Measurements from ENCODE around the gene AVEN.

AVEN gene

DNA sequence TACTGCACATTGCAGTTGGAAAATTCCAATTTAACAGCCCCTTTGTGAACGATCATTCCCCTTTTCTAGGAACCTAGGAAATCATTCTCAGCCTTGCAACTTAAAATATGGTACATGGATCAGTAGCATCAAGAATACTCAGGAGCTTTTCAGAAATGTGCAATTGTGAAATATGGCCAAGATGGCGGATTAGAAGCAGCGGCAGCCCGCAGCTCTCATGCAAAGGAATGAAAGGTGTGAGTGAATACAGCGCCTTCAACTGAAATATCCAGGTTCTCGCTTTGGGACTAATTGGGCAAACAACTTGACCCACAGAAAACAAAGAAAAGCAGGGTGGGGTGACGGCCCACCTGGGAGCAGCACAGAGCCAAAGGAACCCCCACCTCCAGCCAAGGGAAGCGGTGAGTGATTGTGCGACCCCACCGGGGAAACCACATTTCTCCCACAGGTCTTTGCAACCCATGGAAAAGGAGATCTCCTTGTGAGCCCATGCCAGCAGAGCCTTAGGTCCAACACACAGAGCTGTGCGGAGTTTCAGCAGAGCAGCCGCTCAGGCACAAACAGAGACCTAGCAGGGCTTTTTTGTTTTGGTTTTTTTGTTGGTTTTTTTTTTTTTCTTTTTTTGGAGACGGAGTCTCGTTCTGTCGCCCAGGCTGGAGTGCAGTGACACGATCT is 7.6 kb upstream of the AVEN start:
- ChIA-PET POLR2A (no interaction called here), CTCF (no interaction called here)

DNA sequence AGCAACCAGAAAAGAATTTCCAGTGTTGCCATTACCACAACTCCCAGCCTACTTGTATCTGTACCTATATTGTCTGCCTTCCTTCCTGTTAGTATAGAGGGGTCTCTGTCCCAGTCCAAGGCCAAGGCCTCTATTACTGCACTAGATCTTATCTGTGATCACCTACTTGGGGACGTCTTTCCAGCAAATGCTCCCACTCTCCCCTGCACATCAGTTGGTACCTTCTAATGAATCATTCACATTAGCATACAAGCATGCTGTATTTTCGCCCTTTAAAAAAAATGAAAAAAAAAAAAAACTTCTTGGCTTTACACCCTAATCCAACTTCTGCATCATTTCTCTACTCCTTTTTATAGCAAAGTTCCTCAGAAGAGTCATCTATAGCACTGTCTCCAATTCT is 4.8 kb upstream of the AVEN start:
- TF ChIP-seq ELF4 (IDR thresholded peaks at IDR 0.05) (no peak), NFRKB (IDR thresholded peaks at IDR 0.05) (no peak)
- POLR2A ChIA-PET = no interaction called here
- no peak for DNase-seq (ENCODE audit: extremely low spot score)
- CTCF ChIA-PET = no interaction called here

More for the DNA sequence above, 7.6 kb upstream of the AVEN start:
- TF ChIP-seq FOXA1 (IDR thresholded peaks at IDR 0.05) = no peak
- no peak for TF ChIP-seq HDGF (IDR thresholded peaks at IDR 0.05; ENCODE audit: borderline replicate concordance)
- TF ChIP-seq SP1 (IDR thresholded peaks at IDR 0.05) = no peak
- TF ChIP-seq ELF4 (IDR thresholded peaks at IDR 0.05) = no peak
- TF ChIP-seq SUZ12 (IDR thresholded peaks at IDR 0.05) = no peak
- TF ChIP-seq BHLHE40 (IDR thresholded peaks at IDR 0.05; ENCODE audit: borderline replicate concordance) = no peak
- no peak for TF ChIP-seq L3MBTL2 (conservative IDR thresholded peaks at IDR 0.05)
- DNase-seq (ENCODE audit: extremely low spot score) = no peak

DNA sequence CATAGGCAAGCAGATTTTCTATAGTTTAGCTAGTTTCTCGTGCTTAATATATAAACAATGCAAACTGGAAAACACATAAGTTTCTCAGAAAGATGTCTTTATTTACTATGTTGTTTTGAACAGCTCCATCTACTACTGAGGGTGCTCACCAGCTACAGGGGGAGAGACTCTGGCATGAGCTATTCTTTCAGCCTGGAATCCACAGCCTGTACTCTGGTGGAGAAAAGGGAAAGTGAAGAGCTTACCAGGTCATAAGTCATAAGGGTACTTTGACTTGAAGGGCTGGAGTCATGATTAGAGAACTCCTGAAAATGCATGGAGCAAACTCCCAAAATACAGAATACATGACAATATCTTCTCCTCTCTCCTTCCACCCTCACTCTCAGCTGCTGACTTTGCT is 4.4 kb upstream of the AVEN start:
- POLR2A ChIA-PET = no interaction called here
- TF ChIP-seq HDGF (IDR thresholded peaks at IDR 0.05; ENCODE audit: borderline replicate concordance) (no peak), FOXM1 (IDR thresholded peaks at IDR 0.05; ENCODE audit: borderline replicate concordance) (no peak), ELF4 (IDR thresholded peaks at IDR 0.05) (no peak), ZNF384 (IDR thresholded peaks at IDR 0.05) (no peak), SUZ12 (IDR thresholded peaks at IDR 0.05) (no peak), ARNT (IDR thresholded peaks at IDR 0.05) (no peak), FOXA1 (IDR thresholded peaks at IDR 0.05) (no peak), L3MBTL2 (conservative IDR thresholded peaks at IDR 0.05) (no peak), LEF1 (IDR thresholded peaks at IDR 0.05; ENCODE audit: borderline replicate concordance) (no peak)
- DNase-seq (ENCODE audit: extremely low spot score) = no peak
- CTCF ChIA-PET = no interaction called here

DNA sequence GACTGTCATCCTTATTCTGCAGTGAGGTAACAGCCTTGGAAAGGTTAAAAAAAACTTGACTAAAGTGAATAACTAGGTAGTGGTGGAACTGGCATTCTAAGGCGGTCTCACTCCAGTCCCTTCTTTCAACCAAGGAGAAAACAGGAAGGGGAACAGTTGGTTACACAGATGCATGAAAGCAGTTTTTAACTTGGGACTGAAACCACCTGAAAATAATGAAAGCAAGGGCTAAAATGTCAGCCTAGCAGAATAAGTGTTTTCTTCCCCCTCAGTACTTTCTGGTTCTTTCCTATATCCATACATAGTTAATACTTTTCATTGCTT is 748 bp upstream of the AVEN start:
- ChIA-PET CTCF (no interaction called here), POLR2A (no interaction called here)
- no peak for DNase-seq (ENCODE audit: extremely low spot score)
- TF ChIP-seq FOXK2 (IDR thresholded peaks at IDR 0.05) = no peak
- no peak for TF ChIP-seq FOXA1 (IDR thresholded peaks at IDR 0.05)
- no peak for TF ChIP-seq NFRKB (IDR thresholded peaks at IDR 0.05)
- no peak for TF ChIP-seq LEF1 (IDR thresholded peaks at IDR 0.05; ENCODE audit: borderline replicate concordance)
- no peak for TF ChIP-seq ZNF384 (IDR thresholded peaks at IDR 0.05)
- no peak for TF ChIP-seq ARNT (IDR thresholded peaks at IDR 0.05)
- no peak for TF ChIP-seq ELF4 (IDR thresholded peaks at IDR 0.05)
- TF ChIP-seq BHLHE40 (IDR thresholded peaks at IDR 0.05; ENCODE audit: borderline replicate concordance) = no peak
- no peak for TF ChIP-seq FOXM1 (IDR thresholded peaks at IDR 0.05; ENCODE audit: borderline replicate concordance)
- no peak for TF ChIP-seq SUZ12 (IDR thresholded peaks at IDR 0.05)
- TF ChIP-seq HDGF (IDR thresholded peaks at IDR 0.05; ENCODE audit: borderline replicate concordance) = no peak
- TF ChIP-seq TARDBP (IDR thresholded peaks at IDR 0.05) = no peak
- no peak for TF ChIP-seq L3MBTL2 (conservative IDR thresholded peaks at IDR 0.05)
- TF ChIP-seq CTBP1 (IDR thresholded peaks at IDR 0.05; ENCODE audit: borderline replicate concordance) = no peak
- TF ChIP-seq, protein P1, sequence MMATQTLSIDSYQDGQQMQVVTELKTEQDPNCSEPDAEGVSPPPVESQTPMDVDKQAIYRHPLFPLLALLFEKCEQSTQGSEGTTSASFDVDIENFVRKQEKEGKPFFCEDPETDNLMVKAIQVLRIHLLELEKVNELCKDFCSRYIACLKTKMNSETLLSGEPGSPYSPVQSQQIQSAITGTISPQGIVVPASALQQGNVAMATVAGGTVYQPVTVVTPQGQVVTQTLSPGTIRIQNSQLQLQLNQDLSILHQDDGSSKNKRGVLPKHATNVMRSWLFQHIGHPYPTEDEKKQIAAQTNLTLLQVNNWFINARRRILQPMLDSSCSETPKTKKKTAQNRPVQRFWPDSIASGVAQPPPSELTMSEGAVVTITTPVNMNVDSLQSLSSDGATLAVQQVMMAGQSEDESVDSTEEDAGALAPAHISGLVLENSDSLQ (IDR thresholded peaks at IDR 0.05) = no peak
- TF ChIP-seq SP1 (IDR thresholded peaks at IDR 0.05) = no peak

DNA sequence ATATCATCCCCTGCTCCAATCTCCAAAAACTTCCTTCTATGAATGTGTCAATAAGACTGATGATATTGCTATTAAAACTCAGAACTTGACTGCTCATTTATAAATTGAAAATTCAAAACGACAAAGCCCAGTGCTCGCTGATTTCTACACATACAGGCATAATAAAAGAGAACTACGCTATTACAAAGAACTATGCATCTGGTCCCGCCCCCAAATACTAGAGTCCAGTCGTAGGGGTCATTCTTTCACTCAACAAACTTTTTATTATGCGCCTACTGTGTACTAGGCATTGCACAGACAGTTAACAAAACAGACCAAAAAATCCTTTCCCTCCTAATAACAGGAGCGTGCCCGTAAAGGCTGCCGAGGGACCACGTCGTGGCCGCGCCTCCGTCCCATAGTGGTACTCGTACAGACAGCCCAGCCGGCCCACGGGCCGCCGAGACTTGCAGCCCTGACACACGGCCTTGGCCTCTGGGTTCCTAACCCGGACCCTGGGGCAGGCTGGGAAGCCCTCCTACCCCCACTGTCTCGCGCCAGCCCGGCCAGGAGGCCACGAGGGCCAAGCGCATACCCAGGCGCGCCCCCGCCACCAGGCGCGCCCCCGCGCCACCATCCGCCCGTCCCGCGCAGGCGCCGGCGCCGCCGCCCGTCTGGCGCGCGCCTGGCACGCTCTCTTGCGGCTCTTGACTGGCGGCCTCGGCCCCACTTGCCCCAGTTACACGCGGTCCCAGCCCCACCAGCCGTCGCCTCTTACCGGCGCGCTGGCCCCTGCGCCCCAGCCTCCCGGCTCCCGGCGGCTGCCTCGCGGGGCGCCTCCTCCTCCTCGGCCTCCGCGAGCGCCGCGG is 757 bp downstream of the AVEN start:
- TF ChIP-seq NFRKB (IDR thresholded peaks at IDR 0.05) = no peak
- peak; percentile 82 for TF ChIP-seq L3MBTL2 (conservative IDR thresholded peaks at IDR 0.05)
- DNase-seq (ENCODE audit: extremely low spot score) = peak; percentile 66
- ChIA-PET POLR2A (interaction anchor here (1.3 kb wide), 1 partner anchor 10 kb away, joined by 8 read pairs; no protein-coding TSS in a partner anchor), CTCF (no interaction called here)

DNA sequence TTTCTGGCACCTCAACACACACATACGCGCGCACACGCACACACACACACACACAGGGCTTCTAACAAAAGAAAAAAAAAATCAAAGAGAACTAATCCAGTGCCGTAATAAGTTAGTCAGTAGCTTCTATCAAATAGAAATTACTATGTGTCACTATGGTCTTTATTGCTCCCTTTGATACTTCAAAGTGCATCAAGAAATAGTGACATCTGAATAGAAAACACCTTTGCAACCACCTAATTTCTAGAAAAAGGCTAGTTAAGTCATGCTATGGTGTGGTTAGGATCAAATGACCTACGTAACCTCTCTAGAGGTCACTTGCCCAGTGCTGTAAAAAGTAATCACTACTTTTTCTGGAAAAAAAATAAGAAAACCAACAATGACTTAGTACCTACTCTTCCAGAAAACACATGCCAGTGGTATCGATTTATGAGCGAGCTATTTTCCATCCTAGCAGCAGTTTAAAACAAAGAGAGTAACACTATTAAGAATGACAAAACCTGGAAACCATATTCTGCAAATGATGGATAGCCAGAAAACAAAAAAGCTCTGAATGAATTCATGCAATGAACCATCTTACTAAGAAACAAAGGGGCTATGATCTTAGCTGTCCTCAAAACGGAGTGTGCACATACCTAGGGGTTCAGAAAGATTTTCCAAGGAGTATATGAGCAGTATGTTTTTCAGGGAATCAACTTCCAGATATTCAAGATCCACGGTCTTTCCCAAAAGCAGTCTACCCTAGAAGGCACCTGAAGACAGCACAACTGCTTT is 6.8 kb downstream of the AVEN start:
- POLR2A ChIA-PET = no interaction called here

More for the DNA sequence above, 6.8 kb downstream of the AVEN start:
- CTCF ChIA-PET = interaction anchor here (0.6 kb wide), 1 partner anchor 796 kb away, joined by 3 read pairs; no protein-coding TSS in a partner anchor
- no peak for DNase-seq (ENCODE audit: extremely low spot score)
- no peak for TF ChIP-seq FOXA1 (IDR thresholded peaks at IDR 0.05)
- TF ChIP-seq ELF4 (IDR thresholded peaks at IDR 0.05) = no peak
- TF ChIP-seq, protein P1 (IDR thresholded peaks at IDR 0.05) = no peak
- TF ChIP-seq SUZ12 (IDR thresholded peaks at IDR 0.05) = no peak
- TF ChIP-seq ARNT (IDR thresholded peaks at IDR 0.05) = no peak
- TF ChIP-seq TARDBP (IDR thresholded peaks at IDR 0.05) = no peak
- TF ChIP-seq BHLHE40 (IDR thresholded peaks at IDR 0.05; ENCODE audit: borderline replicate concordance) = no peak
- TF ChIP-seq LEF1 (IDR thresholded peaks at IDR 0.05; ENCODE audit: borderline replicate concordance) = no peak
- TF ChIP-seq ZNF384 (IDR thresholded peaks at IDR 0.05) = no peak
- TF ChIP-seq CTBP1 (IDR thresholded peaks at IDR 0.05; ENCODE audit: borderline replicate concordance) = no peak
- no peak for TF ChIP-seq HDGF (IDR thresholded peaks at IDR 0.05; ENCODE audit: borderline replicate concordance)
- TF ChIP-seq NFRKB (IDR thresholded peaks at IDR 0.05) = no peak
- TF ChIP-seq FOXM1 (IDR thresholded peaks at IDR 0.05; ENCODE audit: borderline replicate concordance) = no peak
